K562 (cell line): Measurements from ENCODE around the gene FERMT3. TPM values are rescaled to one million over a fixed set of nuclear protein-coding genes. Genes with fewer than 3 reads are reported as not detected.
A peak's percentile ranks its signal among the peaks of the same experiment; 100 is the strongest.

Experiments used
- CBX1 ChIP-seq: sonication (generic); IDR thresholded peaks from 2 replicates; pipeline ENCODE4 v1.6.1; 2016; ENCODE audit warnings: antibody characterized with exemption, low read depth, mild to moderate bottlenecking
- CBX3 ChIP-seq, 2 experiments: IDR thresholded peaks; 1 replicate in 1 of 2; 2 replicates in 1 of 2; pipeline ENCODE4 v1.6.1; 2012; ENCODE audit warnings: inconsistent platforms in 2 of 2, low read length in 2 of 2, borderline replicate concordance in 1 of 2, control low read depth in 1 of 2
- GATAD2B ChIP-seq: fragments of 450-650 bp; IDR thresholded peaks from 2 replicates; pipeline ENCODE4 v1.6.1; 2017; ENCODE audit warnings: mild to moderate bottlenecking, borderline replicate concordance
- HCFC1 ChIP-seq: IDR thresholded peaks from 2 replicates; pipeline ENCODE4 v1.6.1; 2012; ENCODE audit warnings: low read depth, low read length, improper control_type of control experiment
- HMG20B ChIP-seq: fragments of 250-450 bp; sonication (Bioruptor Pico); IDR thresholded peaks from 2 replicates; pipeline ENCODE4 v1.5.0; 2021; ENCODE audit warnings: mild to moderate bottlenecking
- KHSRP ChIP-seq: fragments of 450-650 bp; IDR thresholded peaks from 2 replicates; pipeline ENCODE4 v1.6.1; 2017
- MCM7 ChIP-seq, 2 experiments: fragments of 450-650 bp; IDR thresholded peaks; 2 replicates each; pipeline ENCODE4 v1.6.1; 2016 to 2018
- NR2C1 ChIP-seq, 2 experiments: fragments of 450-650 bp; IDR thresholded peaks; 2 replicates each; pipeline ENCODE4 v1.6.1; 2017; ENCODE audit warnings: mild to moderate bottlenecking in 2 of 2, antibody characterized with exemption in 1 of 2, inconsistent platforms in 1 of 2, missing compliant biosample characterization in 1 of 2, missing genetic modification characterization in 1 of 2
- ZKSCAN3 ChIP-seq: fragments of 250-450 bp; sonication (Bioruptor Pico); IDR thresholded peaks from 2 replicates; pipeline ENCODE4 v1.4.0; 2020
- ZNF121 ChIP-seq: sonication (generic); formaldehyde crosslinking; conservative IDR thresholded peaks from 2 replicates; pipeline ENCODE4 v1.8.0; 2022; ENCODE audit warnings: missing genetic modification reagents
- polyA plus RNA-seq, 8 experiments: library from polyadenylated mRNA; depleted of rRNA in 4 of 8; stranded (reverse) in 5 of 8; unstranded in 3 of 8; fragments of >200 nt; fragmentation: Nextera tagmentation in 2 of 8; fragmentation: Illumina TruSeq in 1 of 8; extraction: Ambion mirVana in 2 of 8; extraction: Trizol in 1 of 8; gene quantifications; 2 replicates each; pipeline versions ENCODE4 v1.2.1 to v1.2.3, GENCODE V29; 2011 to 2014; ENCODE audit warnings: inconsistent platforms in 1 of 8, missing spikeins in 1 of 8
- total RNA-seq, 7 experiments: library from RNA; depleted of rRNA in 6 of 7; stranded (reverse); fragments of >200 nt in 6 of 7; fragmentation: Illumina TruSeq in 2 of 7; extraction: Trizol in 2 of 7; gene quantifications; 2 replicates each; pipeline versions ENCODE4 v1.2.1 to v1.2.3, GENCODE V29; 2011 to 2021; ENCODE audit warnings: low replicate concordance in 1 of 7
- TF ChIP-seq, protein P1 (sequence below): sonication (generic); formaldehyde crosslinking; IDR thresholded peaks from 2 replicates; pipeline ENCODE4 v1.4.0; 2020; ENCODE audit warnings: mild to moderate bottlenecking, missing genetic modification reagents
- TF ChIP-seq, protein P2 (sequence below), 2 experiments: fragments of 450-650 bp in 1 of 2; sonication (generic) in 1 of 2; formaldehyde crosslinking; conservative IDR thresholded peaks; 2 replicates each; pipeline versions ENCODE4 v1.4.0 to v1.8.1; 2020 to 2022; ENCODE audit warnings: mild to moderate bottlenecking in 1 of 2, missing genetic modification reagents in 1 of 2
- TF ChIP-seq, protein P3 (sequence below): sonication (generic); formaldehyde crosslinking; IDR thresholded peaks from 2 replicates; pipeline ENCODE4 v1.5.0; 2020; ENCODE audit warnings: missing genetic modification reagents
- TF ChIP-seq, protein P4 (sequence below), 2 experiments: fragments of 450-650 bp; formaldehyde crosslinking in 1 of 2; IDR thresholded peaks; 2 replicates each; pipeline versions ENCODE4 v1.4.0 to v1.6.1; 2014 to 2020; ENCODE audit warnings: mild to moderate bottlenecking in 2 of 2, borderline replicate concordance in 1 of 2, low read depth in 1 of 2
- TF ChIP-seq, protein P5 (sequence below): fragments of 250-450 bp; sonication (Bioruptor Pico); IDR thresholded peaks from 2 replicates; pipeline ENCODE4 v1.5.0; 2021

The FERMT3 gene
- total and polyA plus RNA-seq, 9 of the 15 experiments (the other 6 are each of a cell fraction or from before 2014, with no cell fraction given) = 3.2 to 275 (median 79.7) TPM

DNA sequence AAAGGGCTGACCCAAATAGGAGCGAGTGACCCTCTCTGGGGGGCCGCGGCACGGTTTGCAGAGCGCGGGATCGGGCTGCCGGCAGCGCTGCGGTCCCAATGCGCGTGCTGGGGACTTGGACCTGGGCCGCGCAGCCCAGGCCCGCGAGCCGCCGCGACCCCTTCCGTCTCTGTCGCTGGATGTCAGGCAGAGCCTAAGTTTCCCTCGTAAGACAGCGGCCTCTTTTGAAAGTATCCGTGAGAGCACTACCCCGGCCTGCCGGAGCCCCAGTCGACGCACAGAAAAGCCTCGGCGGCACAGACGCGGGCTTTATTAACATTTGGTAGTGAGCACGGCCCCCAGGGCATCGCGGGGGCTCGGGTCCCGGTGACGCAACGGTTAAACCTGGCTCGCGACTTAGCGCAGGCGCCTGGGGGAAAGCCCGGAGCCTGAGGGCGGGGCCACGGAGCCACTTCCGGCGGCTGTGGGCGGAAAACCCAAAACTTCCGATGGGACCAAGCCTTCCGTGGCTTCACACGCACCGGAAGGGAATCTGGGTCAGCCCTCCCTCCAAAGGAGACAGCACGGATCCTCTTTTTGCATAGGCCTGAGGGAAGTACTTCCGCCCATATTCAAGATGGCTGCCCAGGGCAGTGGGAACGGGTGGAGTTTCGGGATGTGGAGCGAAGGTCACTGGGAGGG is 63.2 kb downstream of the FERMT3 start (continued):
- TF ChIP-seq, protein P1, sequence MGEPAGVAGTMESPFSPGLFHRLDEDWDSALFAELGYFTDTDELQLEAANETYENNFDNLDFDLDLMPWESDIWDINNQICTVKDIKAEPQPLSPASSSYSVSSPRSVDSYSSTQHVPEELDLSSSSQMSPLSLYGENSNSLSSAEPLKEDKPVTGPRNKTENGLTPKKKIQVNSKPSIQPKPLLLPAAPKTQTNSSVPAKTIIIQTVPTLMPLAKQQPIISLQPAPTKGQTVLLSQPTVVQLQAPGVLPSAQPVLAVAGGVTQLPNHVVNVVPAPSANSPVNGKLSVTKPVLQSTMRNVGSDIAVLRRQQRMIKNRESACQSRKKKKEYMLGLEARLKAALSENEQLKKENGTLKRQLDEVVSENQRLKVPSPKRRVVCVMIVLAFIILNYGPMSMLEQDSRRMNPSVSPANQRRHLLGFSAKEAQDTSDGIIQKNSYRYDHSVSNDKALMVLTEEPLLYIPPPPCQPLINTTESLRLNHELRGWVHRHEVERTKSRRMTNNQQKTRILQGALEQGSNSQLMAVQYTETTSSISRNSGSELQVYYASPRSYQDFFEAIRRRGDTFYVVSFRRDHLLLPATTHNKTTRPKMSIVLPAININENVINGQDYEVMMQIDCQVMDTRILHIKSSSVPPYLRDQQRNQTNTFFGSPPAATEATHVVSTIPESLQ (CRISPR knock-in tag) = peak; percentile 80; the same call in 1 of the 2 replicates
- TF ChIP-seq, protein P2, sequence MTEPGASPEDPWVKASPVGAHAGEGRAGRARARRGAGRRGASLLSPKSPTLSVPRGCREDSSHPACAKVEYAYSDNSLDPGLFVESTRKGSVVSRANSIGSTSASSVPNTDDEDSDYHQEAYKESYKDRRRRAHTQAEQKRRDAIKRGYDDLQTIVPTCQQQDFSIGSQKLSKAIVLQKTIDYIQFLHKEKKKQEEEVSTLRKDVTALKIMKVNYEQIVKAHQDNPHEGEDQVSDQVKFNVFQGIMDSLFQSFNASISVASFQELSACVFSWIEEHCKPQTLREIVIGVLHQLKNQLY (CRISPR knock-in tag; conservative IDR thresholded peaks at IDR 0.05) = no peak
- no peak for TF ChIP-seq HMG20B
- no peak for TF ChIP-seq CBX3 (IDR thresholded peaks at IDR 0.05; ENCODE audit: borderline replicate concordance in 1 of 2, low read length in 2 of 2)
- TF ChIP-seq MCM7 (IDR thresholded peaks at IDR 0.05) = no peak
- peak; percentile 100 for TF ChIP-seq NR2C1 (IDR thresholded peaks at IDR 0.05)
- peak; percentile 100 for TF ChIP-seq NR2C1 (tag; IDR thresholded peaks at IDR 0.05)
- no peak for TF ChIP-seq ZNF121 (CRISPR knock-in tag)
- no peak for TF ChIP-seq ZKSCAN3 (CRISPR knock-in tag)
- TF ChIP-seq HCFC1 = peak; percentile 94
- no peak for TF ChIP-seq KHSRP
- TF ChIP-seq GATAD2B = no peak; the same call in 1 of the 2 replicates
- TF ChIP-seq, protein P3, sequence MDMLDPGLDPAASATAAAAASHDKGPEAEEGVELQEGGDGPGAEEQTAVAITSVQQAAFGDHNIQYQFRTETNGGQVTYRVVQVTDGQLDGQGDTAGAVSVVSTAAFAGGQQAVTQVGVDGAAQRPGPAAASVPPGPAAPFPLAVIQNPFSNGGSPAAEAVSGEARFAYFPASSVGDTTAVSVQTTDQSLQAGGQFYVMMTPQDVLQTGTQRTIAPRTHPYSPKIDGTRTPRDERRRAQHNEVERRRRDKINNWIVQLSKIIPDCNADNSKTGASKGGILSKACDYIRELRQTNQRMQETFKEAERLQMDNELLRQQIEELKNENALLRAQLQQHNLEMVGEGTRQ = no peak
- TF ChIP-seq, protein P4, sequence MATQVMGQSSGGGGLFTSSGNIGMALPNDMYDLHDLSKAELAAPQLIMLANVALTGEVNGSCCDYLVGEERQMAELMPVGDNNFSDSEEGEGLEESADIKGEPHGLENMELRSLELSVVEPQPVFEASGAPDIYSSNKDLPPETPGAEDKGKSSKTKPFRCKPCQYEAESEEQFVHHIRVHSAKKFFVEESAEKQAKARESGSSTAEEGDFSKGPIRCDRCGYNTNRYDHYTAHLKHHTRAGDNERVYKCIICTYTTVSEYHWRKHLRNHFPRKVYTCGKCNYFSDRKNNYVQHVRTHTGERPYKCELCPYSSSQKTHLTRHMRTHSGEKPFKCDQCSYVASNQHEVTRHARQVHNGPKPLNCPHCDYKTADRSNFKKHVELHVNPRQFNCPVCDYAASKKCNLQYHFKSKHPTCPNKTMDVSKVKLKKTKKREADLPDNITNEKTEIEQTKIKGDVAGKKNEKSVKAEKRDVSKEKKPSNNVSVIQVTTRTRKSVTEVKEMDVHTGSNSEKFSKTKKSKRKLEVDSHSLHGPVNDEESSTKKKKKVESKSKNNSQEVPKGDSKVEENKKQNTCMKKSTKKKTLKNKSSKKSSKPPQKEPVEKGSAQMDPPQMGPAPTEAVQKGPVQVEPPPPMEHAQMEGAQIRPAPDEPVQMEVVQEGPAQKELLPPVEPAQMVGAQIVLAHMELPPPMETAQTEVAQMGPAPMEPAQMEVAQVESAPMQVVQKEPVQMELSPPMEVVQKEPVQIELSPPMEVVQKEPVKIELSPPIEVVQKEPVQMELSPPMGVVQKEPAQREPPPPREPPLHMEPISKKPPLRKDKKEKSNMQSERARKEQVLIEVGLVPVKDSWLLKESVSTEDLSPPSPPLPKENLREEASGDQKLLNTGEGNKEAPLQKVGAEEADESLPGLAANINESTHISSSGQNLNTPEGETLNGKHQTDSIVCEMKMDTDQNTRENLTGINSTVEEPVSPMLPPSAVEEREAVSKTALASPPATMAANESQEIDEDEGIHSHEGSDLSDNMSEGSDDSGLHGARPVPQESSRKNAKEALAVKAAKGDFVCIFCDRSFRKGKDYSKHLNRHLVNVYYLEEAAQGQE (IDR thresholded peaks at IDR 0.05; ENCODE audit: borderline replicate concordance) = no peak
- TF ChIP-seq, protein P4 (CRISPR knock-in tag; IDR thresholded peaks at IDR 0.05; ENCODE audit: low read depth) = no peak
- TF ChIP-seq, protein P5, sequence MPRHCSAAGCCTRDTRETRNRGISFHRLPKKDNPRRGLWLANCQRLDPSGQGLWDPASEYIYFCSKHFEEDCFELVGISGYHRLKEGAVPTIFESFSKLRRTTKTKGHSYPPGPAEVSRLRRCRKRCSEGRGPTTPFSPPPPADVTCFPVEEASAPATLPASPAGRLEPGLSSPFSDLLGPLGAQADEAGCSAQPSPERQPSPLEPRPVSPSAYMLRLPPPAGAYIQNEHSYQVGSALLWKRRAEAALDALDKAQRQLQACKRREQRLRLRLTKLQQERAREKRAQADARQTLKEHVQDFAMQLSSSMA = no peak
- TF ChIP-seq CBX1 = peak; percentile 81; the same call in 1 of the 2 replicates
